Activated T-helper 17 cell treated with anti-CD3 and anti-CD28 coated beads, Interleukin-2, amount 50 U/mL, for 72 hours (primary cell): ENCODE data around the gene PLEK. TPM values are rescaled to one million over a fixed set of nuclear protein-coding genes. Genes with fewer than 3 reads are reported as not detected.

Experiments
- ATAC-seq: fragments of 150-1000 bp; cut with Tn5 transposase; replicated peaks from 2 replicates; pipeline ENCODE4 v1.10.0; 2021; ENCODE audit warnings: mild to moderate bottlenecking, moderate library complexity
- H3K27ac Mint-ChIP-seq: one replicate; pipeline ENCODE4 v1.8.0; 2022; ENCODE audit warnings: mixed read lengths
- H3K27me3 Mint-ChIP-seq: one replicate; pipeline ENCODE4 v1.8.0; 2022; ENCODE audit warnings: mixed read lengths
- H3K36me3 Mint-ChIP-seq: one replicate; pipeline ENCODE4 v1.8.0; 2022; ENCODE audit warnings: low read depth, mild to moderate bottlenecking, mixed read lengths
- H3K4me1 Mint-ChIP-seq: one replicate; pipeline ENCODE4 v1.8.0; 2022; ENCODE audit warnings: mixed read lengths
- H3K4me3 Mint-ChIP-seq: one replicate; pipeline ENCODE4 v1.8.0; 2022; ENCODE audit warnings: mild to moderate bottlenecking, mixed read lengths
- H3K9me3 Mint-ChIP-seq: one replicate; pipeline ENCODE4 v1.8.0; 2022; ENCODE audit warnings: mixed read lengths
- total RNA-seq, 2 donors: library from RNA; stranded (reverse); gene quantifications; one replicate each; pipeline ENCODE4 v1.2.3, GENCODE V29; 2022

PLEK gene
- 1 to 10 TPM; 1.0 to 2.7 TPM for total RNA-seq

GRCh38 chr2:68365087-68365486 is at the start of gene PLEK:
Gene PLEK (plus strand): TSS chr2:68365282. CDS start chr2:68365352, 70 bp downstream.
- Mint-ChIP-seq H3K27ac (no peak within 1 kb of the TSS), H3K4me3 (no peak within 1 kb of the TSS), H3K27me3 (no peaks in the 10 kb centered on the region), H3K36me3 (no peaks in the 10 kb centered on the region), H3K9me3 (peaks cover 3% of the 10 kb centered on the region), H3K4me1 (peaks cover 9% of the 10 kb centered on the region)
- ATAC-seq: no peak

GRCh38 chr2:68316111-68316510 is 49.0 kb upstream of the PLEK start:
- Mint-ChIP-seq H3K4me1 (no peaks in the 10 kb centered on the region), H3K27ac (no peak overlapping the region), H3K4me3 (no peak overlapping the region), H3K9me3 (no peaks in the 10 kb centered on the region), H3K36me3 (no peaks in the 10 kb centered on the region), H3K27me3 (peaks cover 38% of the 10 kb centered on the region)
- no peak for ATAC-seq

GRCh38 chr2:68317971-68318913 is 46.8 kb upstream of the PLEK start:
- Mint-ChIP-seq H3K36me3 (no peaks in the 10 kb centered on the region), H3K27ac (no peak overlapping the region), H3K4me3 (peak overlapping the region; percentile 67), H3K9me3 (no peaks in the 10 kb centered on the region), H3K27me3 (peaks cover 39% of the 10 kb centered on the region), H3K4me1 (no peaks in the 10 kb centered on the region)
- ATAC-seq: no peak

GRCh38 chr2:68318914-68319397 is 46.1 kb upstream of the PLEK start:
- Mint-ChIP-seq H3K4me1 (no peaks in the 10 kb centered on the region), H3K4me3 (peak overlapping the region; percentile 67), H3K27me3 (peaks cover 33% of the 10 kb centered on the region), H3K9me3 (no peaks in the 10 kb centered on the region), H3K27ac (no peak overlapping the region), H3K36me3 (no peaks in the 10 kb centered on the region)
- no peak for ATAC-seq

- Mint-ChIP-seq H3K27me3 (peaks cover 37% of the 10 kb centered on the region), H3K9me3 (no peaks in the 10 kb centered on the region), H3K27ac (no peak within 1 kb of the TSS), H3K36me3 (no peaks in the 10 kb centered on the region), H3K4me1 (no peaks in the 10 kb centered on the region), H3K4me3 (peak within 1 kb of the TSS; percentile 67)
- peak; percentile 35 for ATAC-seq
Observed at GRCh38 chr2:68319398-68320117, 45.5 kb upstream of the PLEK start, which contains the start of gene CNRIP1. Gene CNRIP1 (minus strand): TSS chr2:68319949. CDS start chr2:68319400, 549 bp downstream.

GRCh38 chr2:68320118-68320641 is 44.9 kb upstream of the PLEK start:
- peaks cover 39% of the 10 kb centered on the region for H3K27me3 Mint-ChIP-seq
- no peaks in the 10 kb centered on the region for H3K4me1 Mint-ChIP-seq
- H3K4me3 Mint-ChIP-seq: peak overlapping the region; percentile 67
- no peak for ATAC-seq
- H3K9me3 Mint-ChIP-seq: no peaks in the 10 kb centered on the region
- no peaks in the 10 kb centered on the region for H3K36me3 Mint-ChIP-seq
- H3K27ac Mint-ChIP-seq: no peak overlapping the region

GRCh38 chr2:68325056-68325455 is 40.0 kb upstream of the PLEK start:
- Mint-ChIP-seq H3K9me3 (no peaks in the 10 kb centered on the region), H3K27me3 (peaks cover 37% of the 10 kb centered on the region), H3K36me3 (no peaks in the 10 kb centered on the region), H3K27ac (no peak overlapping the region), H3K4me3 (no peak overlapping the region), H3K4me1 (no peaks in the 10 kb centered on the region)
- ATAC-seq: no peak

- ATAC-seq: no peak
- no peaks in the 10 kb centered on the region for H3K36me3 Mint-ChIP-seq
- H3K4me3 Mint-ChIP-seq: no peak overlapping the region
- no peaks in the 10 kb centered on the region for H3K4me1 Mint-ChIP-seq
- no peak overlapping the region for H3K27ac Mint-ChIP-seq
- no peaks in the 10 kb centered on the region for H3K9me3 Mint-ChIP-seq
- peaks cover 24% of the 10 kb centered on the region for H3K27me3 Mint-ChIP-seq
Observed at GRCh38 chr2:68328901-68329300, 36.2 kb upstream of the PLEK start.

GRCh38 chr2:68330691-68331090 is 34.4 kb upstream of the PLEK start:
- Mint-ChIP-seq H3K27me3 (peaks cover 14% of the 10 kb centered on the region), H3K9me3 (no peaks in the 10 kb centered on the region), H3K4me1 (no peaks in the 10 kb centered on the region), H3K27ac (no peak overlapping the region), H3K36me3 (no peaks in the 10 kb centered on the region), H3K4me3 (no peak overlapping the region)
- peak; percentile 72 for ATAC-seq

- no peaks in the 10 kb centered on the region for H3K36me3 Mint-ChIP-seq
- no peak for ATAC-seq
- no peaks in the 10 kb centered on the region for H3K4me1 Mint-ChIP-seq
- H3K27ac Mint-ChIP-seq: no peak overlapping the region
- no peak overlapping the region for H3K4me3 Mint-ChIP-seq
- no peaks in the 10 kb centered on the region for H3K9me3 Mint-ChIP-seq
- H3K27me3 Mint-ChIP-seq: peaks cover 9% of the 10 kb centered on the region
Observed at GRCh38 chr2:68333009-68333408, 32.1 kb upstream of the PLEK start.

GRCh38 chr2:68333931-68334330 is 31.2 kb upstream of the PLEK start:
- no peak for ATAC-seq
- H3K27ac Mint-ChIP-seq: no peak overlapping the region
- H3K4me3 Mint-ChIP-seq: no peak overlapping the region
- H3K9me3 Mint-ChIP-seq: no peaks in the 10 kb centered on the region
- no peaks in the 10 kb centered on the region for H3K36me3 Mint-ChIP-seq
- no peaks in the 10 kb centered on the region for H3K4me1 Mint-ChIP-seq
- H3K27me3 Mint-ChIP-seq: peaks cover 4% of the 10 kb centered on the region

- H3K9me3 Mint-ChIP-seq: no peaks in the 10 kb centered on the region
- H3K27me3 Mint-ChIP-seq: peaks cover 14% of the 10 kb centered on the region
- no peak overlapping the region for H3K27ac Mint-ChIP-seq
- H3K4me1 Mint-ChIP-seq: no peaks in the 10 kb centered on the region
- no peaks in the 10 kb centered on the region for H3K36me3 Mint-ChIP-seq
- no peak overlapping the region for H3K4me3 Mint-ChIP-seq
- ATAC-seq: no peak
Observed at GRCh38 chr2:68336192-68336591, 28.9 kb upstream of the PLEK start.

GRCh38 chr2:68340226-68341061 is 24.6 kb upstream of the PLEK start:
- H3K4me3 Mint-ChIP-seq: no peak overlapping the region
- H3K4me1 Mint-ChIP-seq: no peaks in the 10 kb centered on the region
- H3K27ac Mint-ChIP-seq: no peak overlapping the region
- no peaks in the 10 kb centered on the region for H3K9me3 Mint-ChIP-seq
- H3K27me3 Mint-ChIP-seq: peaks cover 22% of the 10 kb centered on the region
- no peaks in the 10 kb centered on the region for H3K36me3 Mint-ChIP-seq
- no peak for ATAC-seq

GRCh38 chr2:68341062-68341329 is 24.1 kb upstream of the PLEK start:
- Mint-ChIP-seq H3K36me3 (no peaks in the 10 kb centered on the region), H3K4me1 (no peaks in the 10 kb centered on the region), H3K4me3 (no peak overlapping the region), H3K27ac (no peak overlapping the region), H3K9me3 (no peaks in the 10 kb centered on the region), H3K27me3 (peaks cover 22% of the 10 kb centered on the region)
- no peak for ATAC-seq
